ENCODE results near the gene GPC6. TPM values are rescaled to one million over a fixed set of nuclear protein-coding genes. Genes with fewer than 3 reads are reported as not detected.

Gene GPC6
- polyA plus RNA-seq, 1 donor (not counting 4 experiments of a cell fraction or from before 2014, with no cell fraction given): 0.42 TPM

- Histone ChIP-seq H3K4me2 (ENCODE audit: control insufficient read depth, extremely low read depth, insufficient read depth, low read depth, low read length) (no peak overlapping the region), H3K9me1 (ENCODE audit: control insufficient read depth, extremely low read depth, insufficient read depth, low read length) (no peaks in the 10 kb centered on the region), H3K36me3 (ENCODE audit: control insufficient read depth in 2 of 2, extremely low read depth in 1 of 2, insufficient read depth in 2 of 2, low read length in 2 of 2) (no peaks in the 10 kb centered on the region), H3K27me3 (ENCODE audit: control insufficient read depth, extremely low read depth, insufficient read depth, low read length) (no peaks in the 10 kb centered on the region), H2AFZ (ENCODE audit: control insufficient read depth, low read length) (no peak overlapping the region), H3K4me3 (ENCODE audit: control insufficient read depth in 2 of 3, extremely low read depth in 1 of 3, insufficient read depth in 2 of 3, low read depth in 1 of 3, low read length in 3 of 3) (no peak overlapping the region), H3K9me3 (ENCODE audit: control insufficient read depth, low read depth, low read length) (no peaks in the 10 kb centered on the region), H3K79me2 (ENCODE audit: control insufficient read depth, insufficient read depth, low read length) (no peaks in the 10 kb centered on the region), H3K4me1 (ENCODE audit: control insufficient read depth, extremely low read depth, insufficient read depth, low read length) (no peaks in the 10 kb centered on the region), H3K27ac (ENCODE audit: control insufficient read depth, insufficient read depth, low read length) (no peak overlapping the region), H3K9ac (ENCODE audit: control insufficient read depth, extremely low read depth, insufficient read depth, low read length) (no peak overlapping the region), H4K20me1 (ENCODE audit: control insufficient read depth, extremely low read depth, insufficient read depth, low read length) (no peaks in the 10 kb centered on the region)
- TF ChIP-seq EZH2 (IDR thresholded peaks at IDR 0.05; ENCODE audit: low read length) (no peak), CTCF (optimal IDR thresholded peaks at IDR 0.05 in 1 of 3, IDR thresholded peaks at IDR 0.05 in 1 of 3, conservative IDR thresholded peaks at IDR 0.05 in 1 of 3; ENCODE audit: extremely low read depth in 1 of 3, insufficient read depth in 2 of 3, low read length in 3 of 3) (no peak)
- FAIRE-seq (no peak), DNase-seq (ENCODE audit: low read depth, low spot score) (no peak)
- dilution Hi-C loops (cut with MboI; ENCODE audit: extremely low pct_ligation_motif_present, low sequenced_read_pairs): no loop called here
These were observed 1186.4 kb downstream of the GPC6 start for GRCh38 chr13:94412870-94413597.

DNA sequence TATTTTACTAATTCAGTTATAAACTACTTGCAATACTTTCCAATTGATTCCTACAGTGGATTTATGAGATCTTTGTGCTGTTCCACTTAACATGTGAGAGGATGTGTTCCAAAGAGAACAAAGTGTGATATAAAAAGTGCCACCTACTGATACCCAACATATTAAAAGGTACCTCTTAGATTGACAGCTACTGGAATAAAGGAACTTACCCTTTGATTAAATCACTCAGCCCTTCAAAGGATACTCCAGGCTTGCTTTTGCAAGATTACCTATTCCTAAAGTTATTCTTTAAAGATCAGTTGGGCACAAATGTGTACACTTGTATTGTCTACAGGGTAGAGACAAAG lies 1187.0 kb downstream of the GPC6 start:
- no peak overlapping the region for H2AFZ ChIP-seq (ENCODE audit: control insufficient read depth, low read length)
- H3K4me3 ChIP-seq (ENCODE audit: control insufficient read depth in 2 of 3, extremely low read depth in 1 of 3, insufficient read depth in 2 of 3, low read depth in 1 of 3, low read length in 3 of 3): no peak overlapping the region
- H3K4me2 ChIP-seq (ENCODE audit: control insufficient read depth, extremely low read depth, insufficient read depth, low read depth, low read length): no peak overlapping the region
- no peaks in the 10 kb centered on the region for H3K4me1 ChIP-seq (ENCODE audit: control insufficient read depth, extremely low read depth, insufficient read depth, low read length)
- H3K27me3 ChIP-seq (ENCODE audit: control insufficient read depth, extremely low read depth, insufficient read depth, low read length): no peaks in the 10 kb centered on the region
- no peaks in the 10 kb centered on the region for H3K9me1 ChIP-seq (ENCODE audit: control insufficient read depth, extremely low read depth, insufficient read depth, low read length)
- TF ChIP-seq CTCF (optimal IDR thresholded peaks at IDR 0.05 in 1 of 3, IDR thresholded peaks at IDR 0.05 in 1 of 3, conservative IDR thresholded peaks at IDR 0.05 in 1 of 3; ENCODE audit: extremely low read depth in 1 of 3, insufficient read depth in 2 of 3, low read length in 3 of 3) (no peak), EZH2 (IDR thresholded peaks at IDR 0.05; ENCODE audit: low read length) (no peak)
- H4K20me1 ChIP-seq (ENCODE audit: control insufficient read depth, extremely low read depth, insufficient read depth, low read length): no peaks in the 10 kb centered on the region
- DNase-seq (ENCODE audit: low read depth, low spot score) (no peak), FAIRE-seq (no peak)
- H3K9ac ChIP-seq (ENCODE audit: control insufficient read depth, extremely low read depth, insufficient read depth, low read length): no peak overlapping the region
- H3K27ac ChIP-seq (ENCODE audit: control insufficient read depth, insufficient read depth, low read length): no peak overlapping the region
- H3K9me3 ChIP-seq (ENCODE audit: control insufficient read depth, low read depth, low read length): no peaks in the 10 kb centered on the region
- H3K36me3 ChIP-seq (ENCODE audit: control insufficient read depth in 2 of 2, extremely low read depth in 1 of 2, insufficient read depth in 2 of 2, low read length in 2 of 2): no peaks in the 10 kb centered on the region
- dilution Hi-C loops (cut with MboI; ENCODE audit: extremely low pct_ligation_motif_present, low sequenced_read_pairs): no loop called here
- no peaks in the 10 kb centered on the region for H3K79me2 ChIP-seq (ENCODE audit: control insufficient read depth, insufficient read depth, low read length)

Data from keratinocyte (primary cell).